HG03565 (cell line): Measurements from ENCODE around the gene ADAR.
"Not testable (repeated sequence)": the region's sequence is repeated elsewhere in the genome, so short reads cannot be mapped to it uniquely, and the experiment has no call there.

Experiments used
- ATAC-seq: cut with Tn5 transposase; IDR thresholded peaks from one replicate; pipeline ENCODE4 v1.9.1; 2021; ENCODE audit warnings: mild to moderate bottlenecking, moderate library complexity; ENCODE audit not compliant: unreplicated experiment

The ADAR gene

GRCh38 chr1:154607609-154608396 is at the start of gene ADAR:
Gene ADAR (minus strand): TSS chr1:154608186. CDS start chr1:154608006, 180 bp downstream.
- ATAC-seq = peak; percentile 69

GRCh38 chr1:154657556-154657955 is 49.6 kb upstream of the ADAR start:
- ATAC-seq = no peak

GRCh38 chr1:154652893-154653292 is 44.9 kb upstream of the ADAR start:
- no peak for ATAC-seq

GRCh38 chr1:154644724-154645123 is 36.7 kb upstream of the ADAR start:
- not testable (repeated sequence) for ATAC-seq

GRCh38 chr1:154641534-154641933 is 33.5 kb upstream of the ADAR start:
- no peak for ATAC-seq

GRCh38 chr1:154639876-154640275 is 31.9 kb upstream of the ADAR start:
- ATAC-seq = no peak

GRCh38 chr1:154635171-154635570 is 27.2 kb upstream of the ADAR start:
- ATAC-seq = no peak

GRCh38 chr1:154629675-154630073 is 21.7 kb upstream of the ADAR start:
- no peak for ATAC-seq

GRCh38 chr1:154629061-154629674 is 21.2 kb upstream of the ADAR start:
- ATAC-seq = no peak

GRCh38 chr1:154628121-154628405 is 20.1 kb upstream of the ADAR start:
- no peak for ATAC-seq

- ATAC-seq = peak; percentile 40
Measured at GRCh38 chr1:154627257-154628120, 19.5 kb upstream of the ADAR start.

GRCh38 chr1:154626456-154627256 is 18.7 kb upstream of the ADAR start:
- ATAC-seq = peak; percentile 11

GRCh38 chr1:154624746-154625643 is 17.0 kb upstream of the ADAR start:
- ATAC-seq = no peak

- ATAC-seq = no peak
Measured at GRCh38 chr1:154623358-154623757, 15.4 kb upstream of the ADAR start.

GRCh38 chr1:154622503-154623039 is 14.6 kb upstream of the ADAR start:
- no peak for ATAC-seq

- ATAC-seq = no peak
Measured at GRCh38 chr1:154621875-154622274, 13.9 kb upstream of the ADAR start.

- ATAC-seq = no peak
Measured at GRCh38 chr1:154620751-154621150, 12.8 kb upstream of the ADAR start.

- no peak for ATAC-seq
Measured at GRCh38 chr1:154619181-154619948, 11.4 kb upstream of the ADAR start.
